ENCODE data around the gene LPP. TPM values are rescaled to one million over a fixed set of nuclear protein-coding genes. Genes with fewer than 3 reads are reported as not detected.

LPP gene
- total and polyA plus RNA-seq, 4 donors = 11.1 to 219 (median 66.5) TPM

GRCh38 chr3:188881954-188882641 is 728.1 kb downstream of the LPP start:
- ATAC-seq (ENCODE audit: insufficient read depth, low FRiP score) (peak; percentile 19), DNase-seq (peak in 2 of 3 donors; percentile 75 to 84)
- Histone ChIP-seq H3K27ac (ENCODE audit: low read depth in 1 of 2, low read length in 1 of 2) (peak overlapping the region in 1 of 2 donors; percentile 60), H3K4me1 (ENCODE audit: control insufficient read depth in 5 of 5, insufficient read depth in 5 of 5, low read length in 5 of 5) (peaks cover 0 to 15% (median 11%) of the 10 kb centered on the region in 5 donors), H3K36me3 (ENCODE audit: control insufficient read depth in 4 of 4, insufficient read depth in 4 of 4, low read length in 4 of 4) (peaks cover 0 to 2% (median under 1%) of the 10 kb centered on the region in 4 donors), H3K27me3 (ENCODE audit: control insufficient read depth in 3 of 3, insufficient read depth in 3 of 3, low read length in 2 of 3) (no peaks in the 10 kb centered on the region), H3K9me3 (ENCODE audit: control insufficient read depth in 4 of 4, insufficient read depth in 3 of 4, low read length in 3 of 4) (no peaks in the 10 kb centered on the region), H3K9ac (ENCODE audit: insufficient read depth in 1 of 2, low read length in 2 of 2) (no peak overlapping the region), H3K4me3 (no peak overlapping the region)
- no peak for TF ChIP-seq CTCF (IDR thresholded peaks at IDR 0.05; ENCODE audit: control extremely low read depth, extremely low read depth)

- DNase-seq = no peak
- Histone ChIP-seq H3K4me1 (ENCODE audit: control insufficient read depth in 5 of 5, insufficient read depth in 5 of 5, low read length in 5 of 5) (peaks cover 0 to 11% (median 6%) of the 10 kb centered on the region in 5 donors), H3K36me3 (ENCODE audit: control insufficient read depth in 4 of 4, insufficient read depth in 4 of 4, low read length in 4 of 4) (peaks cover 0 to 2% (median 0%) of the 10 kb centered on the region in 4 donors), H3K9ac (ENCODE audit: insufficient read depth in 1 of 2, low read length in 2 of 2) (no peak overlapping the region), H3K27ac (ENCODE audit: low read depth in 1 of 2, low read length in 1 of 2) (no peak overlapping the region), H3K4me3 (no peak overlapping the region), H3K27me3 (ENCODE audit: control insufficient read depth in 3 of 3, insufficient read depth in 3 of 3, low read length in 2 of 3) (no peaks in the 10 kb centered on the region), H3K9me3 (ENCODE audit: control insufficient read depth in 4 of 4, insufficient read depth in 3 of 4, low read length in 3 of 4) (no peaks in the 10 kb centered on the region)
- 85% methylated on average over 11 of the region's 11 CpGs for WGBS, 2 donors
- no peak for ATAC-seq (ENCODE audit: insufficient read depth, low FRiP score)
- TF ChIP-seq CTCF (IDR thresholded peaks at IDR 0.05; ENCODE audit: control extremely low read depth, extremely low read depth) = no peak
Observed at GRCh38 chr3:188884299-188885043, 730.5 kb downstream of the LPP start.

GRCh38 chr3:188888321-188889053 is 734.5 kb downstream of the LPP start:
- H3K9me3 ChIP-seq (ENCODE audit: control insufficient read depth in 4 of 4, insufficient read depth in 3 of 4, low read length in 3 of 4) = no peaks in the 10 kb centered on the region
- no peak overlapping the region for H3K4me3 ChIP-seq
- peak overlapping the region in 1 of 2 donors; percentile 59 for H3K27ac ChIP-seq (ENCODE audit: low read depth in 1 of 2, low read length in 1 of 2)
- no peak overlapping the region for H3K9ac ChIP-seq (ENCODE audit: insufficient read depth in 1 of 2, low read length in 2 of 2)
- no peak for TF ChIP-seq CTCF (IDR thresholded peaks at IDR 0.05; ENCODE audit: control extremely low read depth, extremely low read depth)
- no peaks in the 10 kb centered on the region for H3K36me3 ChIP-seq (ENCODE audit: control insufficient read depth in 4 of 4, insufficient read depth in 4 of 4, low read length in 4 of 4)
- peaks cover 0 to 6% (median 0%) of the 10 kb centered on the region in 5 donors for H3K4me1 ChIP-seq (ENCODE audit: control insufficient read depth in 5 of 5, insufficient read depth in 5 of 5, low read length in 5 of 5)
- no peak for DNase-seq
- WGBS, 2 donors = 89 to 92% methylated on average over 14 of the region's 14 CpGs
- no peaks in the 10 kb centered on the region for H3K27me3 ChIP-seq (ENCODE audit: control insufficient read depth in 3 of 3, insufficient read depth in 3 of 3, low read length in 2 of 3)
- ATAC-seq (ENCODE audit: insufficient read depth, low FRiP score) = no peak
